Measurements from ENCODE around the gene GP2.

DNA sequence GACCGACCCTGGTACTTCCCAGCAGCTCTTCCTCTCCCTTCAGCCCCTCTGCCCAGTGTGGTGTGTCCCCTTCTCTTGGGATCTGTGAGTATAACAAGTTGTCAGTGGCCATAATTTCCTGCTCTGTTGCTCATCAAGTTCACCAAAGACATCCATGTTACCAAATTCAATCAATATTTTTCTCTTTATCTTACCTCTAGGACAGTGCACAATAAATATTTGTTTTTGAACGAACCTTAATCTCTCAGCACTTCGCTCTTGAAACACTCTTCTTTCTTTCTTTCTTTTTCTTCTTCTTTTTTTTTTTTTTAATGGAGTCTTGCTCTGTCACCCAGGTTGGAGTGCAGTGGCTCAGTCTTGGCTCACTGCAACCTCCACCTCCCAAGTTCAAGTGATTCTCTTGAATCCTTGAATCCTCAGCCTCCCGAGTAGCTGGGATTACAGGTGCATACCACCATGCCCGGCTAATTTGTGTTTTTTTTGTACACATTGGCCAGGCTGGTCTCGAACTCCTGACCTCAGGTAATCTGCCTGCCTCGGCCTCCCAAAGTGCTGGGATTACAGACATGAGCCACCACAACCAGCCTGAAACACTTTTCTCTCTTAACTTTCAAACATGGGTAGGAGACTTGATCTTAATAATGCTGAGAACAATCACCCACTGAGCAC, 27.9 kb upstream of the GP2 start:
- TF ChIP-seq POLR2A (IDR thresholded peaks at IDR 0.05) (no peak), CTCF (IDR thresholded peaks at IDR 0.05) (no peak)

Measured in tibial nerve (tissue), 3 donors.